SK-N-SH treated with all-trans-retinoic acid at 6 μM for 48 hours (cell line): ENCODE results near the gene SHF.
A peak's percentile ranks its signal among the peaks of the same experiment; 100 is the strongest.

Experiments used
- ATAC-seq: fragments of 200-7000 bp; cut with Tn5 transposase; 3 replicates; pipeline ENCODE4 v1.9.1; 2020; ENCODE audit warnings: mild to moderate bottlenecking, moderate library complexity
- ARNTL ChIP-seq: fragments of 450-650 bp; formaldehyde crosslinking; IDR thresholded peaks from 2 replicates; pipeline ENCODE4 v1.5.0; 2020; ENCODE audit warnings: low read depth, mild to moderate bottlenecking, moderate library complexity, borderline replicate concordance
- BACH2 ChIP-seq: fragments of 250-450 bp; sonication (Bioruptor Pico); IDR thresholded peaks from 2 replicates; pipeline ENCODE4 v1.9.0; 2021; ENCODE audit warnings: mild to moderate bottlenecking, borderline replicate concordance
- CREB5 ChIP-seq: fragments of 250-450 bp; sonication (Bioruptor Pico); IDR thresholded peaks from 2 replicates; pipeline ENCODE4 v1.5.1; 2020; ENCODE audit warnings: low read depth, mild to moderate bottlenecking, moderate library complexity
- CSDC2 ChIP-seq: fragments of 250-450 bp; sonication (Bioruptor Pico); IDR thresholded peaks from 2 replicates; pipeline ENCODE4 v1.5.0; 2020; ENCODE audit warnings: mild to moderate bottlenecking, moderate library complexity
- ESRRG ChIP-seq: fragments of 250-450 bp; sonication (Bioruptor Pico); IDR thresholded peaks from 2 replicates; pipeline ENCODE4 v1.6.1; 2021; ENCODE audit warnings: mild to moderate bottlenecking
- GLIS3 ChIP-seq: fragments of 250-450 bp; sonication (Bioruptor Pico); IDR thresholded peaks from 2 replicates; pipeline ENCODE4 v1.5.0; 2020; ENCODE audit warnings: mild to moderate bottlenecking, moderate library complexity
- ISL1 ChIP-seq: fragments of 250-450 bp; sonication (Bioruptor Pico); IDR thresholded peaks from 2 replicates; pipeline ENCODE4 v2.1.2; 2022; ENCODE audit warnings: mild to moderate bottlenecking, moderate library complexity
- OSR1 ChIP-seq: fragments of 250-450 bp; sonication (Bioruptor Pico); IDR thresholded peaks from 2 replicates; pipeline ENCODE4 v1.8.0; 2022; ENCODE audit warnings: moderate library complexity, mild to moderate bottlenecking, inconsistent platforms
- PPARA ChIP-seq: fragments of 250-450 bp; sonication (Bioruptor Pico); IDR thresholded peaks from 2 replicates; pipeline ENCODE4 v1.5.0; 2020; ENCODE audit warnings: mild to moderate bottlenecking, borderline replicate concordance
- RARB ChIP-seq: fragments of 250-450 bp; sonication (Bioruptor Pico); IDR thresholded peaks from 2 replicates; pipeline ENCODE4 v1.8.0; 2021; ENCODE audit warnings: mild to moderate bottlenecking, moderate library complexity
- SNAI2 ChIP-seq: fragments of 250-450 bp; sonication (Bioruptor Pico); IDR thresholded peaks from 2 replicates; pipeline ENCODE4 v1.5.0; 2020; ENCODE audit warnings: mild to moderate bottlenecking, moderate library complexity
- TOX ChIP-seq: fragments of 250-450 bp; sonication (Bioruptor Pico); IDR thresholded peaks from 2 replicates; pipeline ENCODE4 v1.8.0; 2021; ENCODE audit warnings: mild to moderate bottlenecking, moderate library complexity, borderline replicate concordance
- TSHZ2 ChIP-seq: fragments of 250-450 bp; sonication (Bioruptor Pico); IDR thresholded peaks from 2 replicates; pipeline ENCODE4 v1.5.0; 2020; ENCODE audit warnings: mild to moderate bottlenecking, moderate library complexity
- ZC3H10 ChIP-seq: fragments of 250-450 bp; sonication (Bioruptor Pico); IDR thresholded peaks from 2 replicates; pipeline ENCODE4 v1.5.1; 2021; ENCODE audit warnings: mild to moderate bottlenecking, moderate library complexity
- ZFP3 ChIP-seq: fragments of 250-450 bp; sonication (Bioruptor Pico); IDR thresholded peaks from 2 replicates; pipeline ENCODE4 v1.5.0; 2020; ENCODE audit warnings: mild to moderate bottlenecking, moderate library complexity
- ZFP30 ChIP-seq: fragments of 450-650 bp; formaldehyde crosslinking; IDR thresholded peaks from 2 replicates; pipeline ENCODE4 v1.5.0; 2022; ENCODE audit warnings: mild to moderate bottlenecking, moderate library complexity
- ZNF565 ChIP-seq: fragments of 450-650 bp; formaldehyde crosslinking; conservative IDR thresholded peaks from 2 replicates; pipeline ENCODE4 v1.5.0; 2020; ENCODE audit warnings: low read depth, mild to moderate bottlenecking, moderate library complexity
- ZNF70 ChIP-seq: fragments of 450-650 bp; formaldehyde crosslinking; IDR thresholded peaks from 2 replicates; pipeline ENCODE4 v1.5.0; 2020; ENCODE audit warnings: mild to moderate bottlenecking, moderate library complexity
- ZNF8 ChIP-seq: fragments of 450-650 bp; formaldehyde crosslinking; IDR thresholded peaks from 2 replicates; pipeline ENCODE4 v1.5.0; 2020; ENCODE audit warnings: mild to moderate bottlenecking, moderate library complexity
- TF ChIP-seq, protein P1 (sequence below): fragments of 250-450 bp; sonication (Bioruptor Pico); IDR thresholded peaks from 2 replicates; pipeline ENCODE4 v1.5.1; 2021; ENCODE audit warnings: mild to moderate bottlenecking, moderate library complexity
- TF ChIP-seq, protein P2 (sequence below): fragments of 250-450 bp; sonication (Bioruptor Pico); IDR thresholded peaks from 2 replicates; pipeline ENCODE4 v1.8.0; 2021; ENCODE audit warnings: low read depth, mild to moderate bottlenecking, moderate library complexity, borderline replicate concordance
- TF ChIP-seq, protein P3 (sequence below): fragments of 250-450 bp; sonication (Bioruptor Pico); IDR thresholded peaks from 2 replicates; pipeline ENCODE4 v1.8.0; 2020; ENCODE audit warnings: mild to moderate bottlenecking, moderate library complexity, borderline replicate concordance

The SHF gene

DNA sequence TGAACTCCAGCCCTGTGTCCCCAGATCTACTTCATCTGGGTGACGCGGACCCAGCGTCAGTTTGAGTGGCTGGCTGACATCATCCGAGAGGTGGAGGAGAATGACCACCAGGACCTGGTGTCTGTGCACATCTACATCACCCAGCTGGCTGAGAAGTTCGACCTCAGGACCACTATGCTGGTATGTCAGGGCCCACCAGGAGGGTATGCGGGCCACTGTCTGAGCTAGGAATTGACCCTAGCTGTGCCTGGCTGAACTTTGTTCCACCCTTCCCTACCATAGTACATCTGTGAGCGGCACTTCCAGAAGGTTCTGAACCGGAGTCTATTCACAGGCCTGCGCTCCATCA is 24.3 kb downstream of the SHF start:
- TF ChIP-seq, protein P1, sequence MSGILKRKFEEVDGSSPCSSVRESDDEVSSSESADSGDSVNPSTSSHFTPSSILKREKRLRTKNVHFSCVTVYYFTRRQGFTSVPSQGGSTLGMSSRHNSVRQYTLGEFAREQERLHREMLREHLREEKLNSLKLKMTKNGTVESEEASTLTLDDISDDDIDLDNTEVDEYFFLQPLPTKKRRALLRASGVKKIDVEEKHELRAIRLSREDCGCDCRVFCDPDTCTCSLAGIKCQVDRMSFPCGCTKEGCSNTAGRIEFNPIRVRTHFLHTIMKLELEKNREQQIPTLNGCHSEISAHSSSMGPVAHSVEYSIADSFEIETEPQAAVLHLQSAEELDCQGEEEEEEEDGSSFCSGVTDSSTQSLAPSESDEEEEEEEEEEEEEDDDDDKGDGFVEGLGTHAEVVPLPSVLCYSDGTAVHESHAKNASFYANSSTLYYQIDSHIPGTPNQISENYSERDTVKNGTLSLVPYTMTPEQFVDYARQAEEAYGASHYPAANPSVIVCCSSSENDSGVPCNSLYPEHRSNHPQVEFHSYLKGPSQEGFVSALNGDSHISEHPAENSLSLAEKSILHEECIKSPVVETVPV (CRISPR knock-in tag), result no peak
- TF ChIP-seq ZC3H10 (CRISPR knock-in tag) (no peak), ZNF565 (no peak), BACH2 (CRISPR knock-in tag) (no peak), ESRRG (CRISPR knock-in tag) (no peak), ZFP30 (CRISPR knock-in tag) (no peak), SNAI2 (CRISPR knock-in tag) (no peak), TOX (CRISPR knock-in tag) (no peak), RARB (CRISPR knock-in tag) (no peak), PPARA (CRISPR knock-in tag) (no peak), OSR1 (CRISPR knock-in tag) (no peak), ARNTL (no peak), ZNF8 (CRISPR knock-in tag) (no peak), ZNF70 (no peak), GLIS3 (CRISPR knock-in tag) (no peak), CREB5 (CRISPR knock-in tag) (no peak)
- TF ChIP-seq, protein P2, sequence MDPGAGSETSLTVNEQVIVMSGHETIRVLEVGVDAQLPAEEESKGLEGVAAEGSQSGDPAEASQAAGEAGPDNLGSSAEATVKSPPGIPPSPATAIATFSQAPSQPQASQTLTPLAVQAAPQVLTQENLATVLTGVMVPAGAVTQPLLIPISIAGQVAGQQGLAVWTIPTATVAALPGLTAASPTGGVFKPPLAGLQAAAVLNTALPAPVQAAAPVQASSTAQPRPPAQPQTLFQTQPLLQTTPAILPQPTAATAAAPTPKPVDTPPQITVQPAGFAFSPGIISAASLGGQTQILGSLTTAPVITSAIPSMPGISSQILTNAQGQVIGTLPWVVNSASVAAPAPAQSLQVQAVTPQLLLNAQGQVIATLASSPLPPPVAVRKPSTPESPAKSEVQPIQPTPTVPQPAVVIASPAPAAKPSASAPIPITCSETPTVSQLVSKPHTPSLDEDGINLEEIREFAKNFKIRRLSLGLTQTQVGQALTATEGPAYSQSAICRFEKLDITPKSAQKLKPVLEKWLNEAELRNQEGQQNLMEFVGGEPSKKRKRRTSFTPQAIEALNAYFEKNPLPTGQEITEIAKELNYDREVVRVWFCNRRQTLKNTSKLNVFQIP, result no peak
- TF ChIP-seq, protein P3, sequence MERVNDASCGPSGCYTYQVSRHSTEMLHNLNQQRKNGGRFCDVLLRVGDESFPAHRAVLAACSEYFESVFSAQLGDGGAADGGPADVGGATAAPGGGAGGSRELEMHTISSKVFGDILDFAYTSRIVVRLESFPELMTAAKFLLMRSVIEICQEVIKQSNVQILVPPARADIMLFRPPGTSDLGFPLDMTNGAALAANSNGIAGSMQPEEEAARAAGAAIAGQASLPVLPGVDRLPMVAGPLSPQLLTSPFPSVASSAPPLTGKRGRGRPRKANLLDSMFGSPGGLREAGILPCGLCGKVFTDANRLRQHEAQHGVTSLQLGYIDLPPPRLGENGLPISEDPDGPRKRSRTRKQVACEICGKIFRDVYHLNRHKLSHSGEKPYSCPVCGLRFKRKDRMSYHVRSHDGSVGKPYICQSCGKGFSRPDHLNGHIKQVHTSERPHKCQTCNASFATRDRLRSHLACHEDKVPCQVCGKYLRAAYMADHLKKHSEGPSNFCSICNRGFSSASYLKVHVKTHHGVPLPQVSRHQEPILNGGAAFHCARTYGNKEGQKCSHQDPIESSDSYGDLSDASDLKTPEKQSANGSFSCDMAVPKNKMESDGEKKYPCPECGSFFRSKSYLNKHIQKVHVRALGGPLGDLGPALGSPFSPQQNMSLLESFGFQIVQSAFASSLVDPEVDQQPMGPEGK (CRISPR knock-in tag), result no peak
- TF ChIP-seq, all 23 proteins: peak for 0
- no peak for ATAC-seq

DNA sequence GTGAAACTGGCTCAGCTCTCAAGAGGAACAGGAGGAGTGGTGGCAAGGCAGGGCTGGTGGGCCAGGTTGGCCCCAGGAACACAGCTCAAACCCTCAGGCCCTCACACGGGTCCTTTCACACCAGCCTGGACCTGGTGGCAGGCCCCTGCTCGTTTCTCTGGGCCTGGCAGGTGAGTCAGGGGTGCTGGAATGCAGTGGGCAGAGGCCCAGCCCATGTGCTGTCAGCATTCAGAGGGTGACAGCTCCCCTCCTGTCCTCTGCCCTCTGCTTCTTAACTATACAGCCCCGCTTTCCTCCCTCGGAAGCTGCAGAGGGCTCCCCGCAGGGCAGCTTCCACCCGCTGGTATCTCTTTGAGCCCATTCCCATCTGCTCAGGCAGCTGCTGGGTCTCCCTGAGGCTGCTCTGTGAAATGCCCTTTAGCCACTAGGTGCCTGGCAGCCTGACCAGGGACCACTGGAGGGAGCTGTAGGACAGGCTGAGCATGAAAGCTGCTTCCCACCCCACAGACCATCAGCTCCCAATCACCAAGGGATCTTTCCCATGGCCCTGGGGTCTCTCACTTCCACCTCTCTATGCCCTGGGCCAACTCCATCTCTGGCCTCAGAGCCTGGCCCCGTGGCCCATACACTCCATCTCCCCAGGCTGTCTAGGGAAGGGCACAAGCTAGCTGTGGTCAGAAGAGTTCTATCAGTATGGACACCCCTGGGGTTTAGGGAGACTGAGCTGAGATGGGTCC is 24.8 kb downstream of the SHF start:
- peak; percentile 88 for ATAC-seq
- TF ChIP-seq, protein P2, result no peak
- no peak for TF ChIP-seq RARB (CRISPR knock-in tag)
- TF ChIP-seq, protein P3 (CRISPR knock-in tag), result no peak
- no peak for TF ChIP-seq ZFP3
- no peak for TF ChIP-seq CSDC2 (CRISPR knock-in tag)
- no peak for TF ChIP-seq BACH2 (CRISPR knock-in tag)
- TF ChIP-seq ZNF70, result no peak
- TF ChIP-seq ZC3H10 (CRISPR knock-in tag), result no peak
- TF ChIP-seq ISL1 (CRISPR knock-in tag), result no peak
- no peak for TF ChIP-seq GLIS3 (CRISPR knock-in tag)
- no peak for TF ChIP-seq PPARA (CRISPR knock-in tag)
- TF ChIP-seq SNAI2 (CRISPR knock-in tag), result no peak
- no peak for TF ChIP-seq ESRRG (CRISPR knock-in tag)
- no peak for TF ChIP-seq ZNF8 (CRISPR knock-in tag)
- TF ChIP-seq ZFP30 (CRISPR knock-in tag), result no peak
- TF ChIP-seq TSHZ2 (CRISPR knock-in tag), result no peak
